Measurements from ENCODE around the gene TNS2. TPM values are rescaled to one million over a fixed set of nuclear protein-coding genes. Genes with fewer than 3 reads are reported as not detected.

TNS2 gene
- total and polyA plus RNA-seq, 2 of the 13 experiments (the other 11 are each of a cell fraction or from before 2014, with no cell fraction given): 8.9 to 20.4 TPM

DNA sequence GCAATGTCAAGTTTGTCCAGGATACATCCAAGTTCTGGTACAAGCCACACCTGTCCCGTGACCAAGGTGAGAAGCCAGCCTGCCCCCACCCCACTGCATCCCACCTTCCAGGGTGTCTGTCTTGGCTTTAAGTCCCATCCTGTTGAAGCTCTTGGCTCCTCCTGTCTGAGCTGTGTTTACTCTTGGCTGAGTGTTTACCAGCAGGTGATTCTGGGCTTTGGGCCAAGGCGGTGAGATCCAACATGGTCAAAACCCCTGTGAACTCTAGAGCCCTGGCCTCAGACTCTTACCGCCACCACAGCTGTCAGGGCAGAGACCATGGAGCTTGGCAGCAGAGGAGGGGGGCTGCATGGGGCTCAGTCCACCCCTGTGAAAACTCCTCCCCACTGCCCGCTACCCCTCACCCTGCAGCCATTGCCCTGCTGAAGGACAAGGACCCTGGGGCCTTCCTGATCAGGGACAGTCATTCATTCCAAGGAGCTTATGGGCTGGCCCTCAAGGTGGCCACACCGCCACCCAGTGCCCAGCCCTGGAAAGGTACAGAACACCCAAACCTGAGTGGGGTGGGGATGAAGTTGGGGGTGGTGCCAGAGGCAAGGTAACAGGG is 11.6 kb downstream of the TNS2 start (continued):
- TF ChIP-seq NCOR1 (IDR thresholded peaks at IDR 0.05; ENCODE audit: borderline replicate concordance, low read length) (peak; percentile 72; the same call in 1 of the 2 replicates), ZNF335 (CRISPR knock-in tag; IDR thresholded peaks at IDR 0.05) (peak; percentile 71; the same call in 1 of the 2 replicates), FOXJ3 (CRISPR knock-in tag; IDR thresholded peaks at IDR 0.05; ENCODE audit: borderline replicate concordance) (no peak), RBM39 (IDR thresholded peaks at IDR 0.05; ENCODE audit: low read depth, low read length, poor library complexity, severe bottlenecking) (peak; percentile 64), ZNF691 (CRISPR knock-in tag; IDR thresholded peaks at IDR 0.05; ENCODE audit: borderline replicate concordance, low read depth) (peak; percentile 62; the same call in 1 of the 2 replicates), ZNF773 (CRISPR knock-in tag; IDR thresholded peaks at IDR 0.05; ENCODE audit: borderline replicate concordance) (no peak), ZNF3 (CRISPR knock-in tag; IDR thresholded peaks at IDR 0.05) (no peak), ELF3 (CRISPR knock-in tag; IDR thresholded peaks at IDR 0.05) (peak; percentile 73), ZNF234 (CRISPR knock-in tag; conservative IDR thresholded peaks at IDR 0.05) (no peak), SOX6 (IDR thresholded peaks at IDR 0.05) (no peak), SOX6 (CRISPR knock-in tag; IDR thresholded peaks at IDR 0.05) (peak; percentile 71; the same call in 1 of the 2 replicates), CTCF (CRISPR knock-in tag; IDR thresholded peaks at IDR 0.05) (peak; percentile 69), KLF11 (CRISPR knock-in tag; IDR thresholded peaks at IDR 0.05) (peak; percentile 76; the same call in 1 of the 2 replicates), NFE2 (CRISPR knock-in tag; IDR thresholded peaks at IDR 0.05) (no peak), CHD4 (IDR thresholded peaks at IDR 0.05; ENCODE audit: borderline replicate concordance, low read length) (no peak), YEATS2 (CRISPR knock-in tag; IDR thresholded peaks at IDR 0.05; ENCODE audit: borderline replicate concordance) (peak; percentile 50; the same call in 1 of the 2 replicates)
- TF ChIP-seq, protein P1, sequence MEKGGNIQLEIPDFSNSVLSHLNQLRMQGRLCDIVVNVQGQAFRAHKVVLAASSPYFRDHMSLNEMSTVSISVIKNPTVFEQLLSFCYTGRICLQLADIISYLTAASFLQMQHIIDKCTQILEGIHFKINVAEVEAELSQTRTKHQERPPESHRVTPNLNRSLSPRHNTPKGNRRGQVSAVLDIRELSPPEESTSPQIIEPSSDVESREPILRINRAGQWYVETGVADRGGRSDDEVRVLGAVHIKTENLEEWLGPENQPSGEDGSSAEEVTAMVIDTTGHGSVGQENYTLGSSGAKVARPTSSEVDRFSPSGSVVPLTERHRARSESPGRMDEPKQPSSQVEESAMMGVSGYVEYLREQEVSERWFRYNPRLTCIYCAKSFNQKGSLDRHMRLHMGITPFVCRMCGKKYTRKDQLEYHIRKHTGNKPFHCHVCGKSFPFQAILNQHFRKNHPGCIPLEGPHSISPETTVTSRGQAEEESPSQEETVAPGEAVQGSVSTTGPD (CRISPR knock-in tag; IDR thresholded peaks at IDR 0.05): peak; percentile 87
- TF ChIP-seq, protein P2, sequence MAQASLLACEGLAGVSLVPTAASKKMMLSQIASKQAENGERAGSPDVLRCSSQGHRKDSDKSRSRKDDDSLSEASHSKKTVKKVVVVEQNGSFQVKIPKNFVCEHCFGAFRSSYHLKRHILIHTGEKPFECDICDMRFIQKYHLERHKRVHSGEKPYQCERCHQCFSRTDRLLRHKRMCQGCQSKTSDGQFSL (CRISPR knock-in tag; IDR thresholded peaks at IDR 0.05): no peak

Measured in HepG2 (cell line).